Duodenal mucosa (tissue), 2 donors: ENCODE results near the gene UGT1A5.
"Not testable (repeated sequence)": the region's sequence is repeated elsewhere in the genome, so short reads cannot be mapped to it uniquely, and the experiment has no call there.

ENCODE experiments used
- H3K27ac ChIP-seq: one replicate; pipeline ENCODE4 v1.7.0; 2013; ENCODE audit warnings: low read depth, low read length
- H3K27me3 ChIP-seq, 2 donors: one replicate each; pipeline ENCODE4 v1.7.0; 2013; ENCODE audit warnings: low read length in 2 of 2, control low read depth in 1 of 2; ENCODE audit not compliant: insufficient read depth in 2 of 2, control insufficient read depth in 1 of 2
- H3K36me3 ChIP-seq, 2 donors: one replicate each; pipeline ENCODE4 v1.7.0; 2013; ENCODE audit warnings: low read length in 2 of 2, control low read depth in 1 of 2; ENCODE audit not compliant: insufficient read depth in 2 of 2, control insufficient read depth in 1 of 2
- H3K4me1 ChIP-seq, 2 donors: one replicate each; pipeline ENCODE4 v1.7.0; 2013; ENCODE audit warnings: low read length in 2 of 2, control low read depth in 1 of 2; ENCODE audit not compliant: insufficient read depth in 2 of 2, control insufficient read depth in 1 of 2
- H3K4me3 ChIP-seq, 2 donors: one replicate each; pipeline ENCODE4 v1.7.0; 2013; ENCODE audit warnings: low read length in 2 of 2, low read depth in 1 of 2
- H3K9ac ChIP-seq, 2 donors: one replicate each; pipeline ENCODE4 v1.7.0; 2013; ENCODE audit warnings: low read length in 2 of 2, low read depth in 1 of 2
- H3K9me3 ChIP-seq, 2 donors: one replicate each; pipeline ENCODE4 v1.7.0; 2013; ENCODE audit warnings: low read length in 2 of 2, control low read depth in 1 of 2; ENCODE audit not compliant: control insufficient read depth in 1 of 2

The UGT1A5 gene

DNA sequence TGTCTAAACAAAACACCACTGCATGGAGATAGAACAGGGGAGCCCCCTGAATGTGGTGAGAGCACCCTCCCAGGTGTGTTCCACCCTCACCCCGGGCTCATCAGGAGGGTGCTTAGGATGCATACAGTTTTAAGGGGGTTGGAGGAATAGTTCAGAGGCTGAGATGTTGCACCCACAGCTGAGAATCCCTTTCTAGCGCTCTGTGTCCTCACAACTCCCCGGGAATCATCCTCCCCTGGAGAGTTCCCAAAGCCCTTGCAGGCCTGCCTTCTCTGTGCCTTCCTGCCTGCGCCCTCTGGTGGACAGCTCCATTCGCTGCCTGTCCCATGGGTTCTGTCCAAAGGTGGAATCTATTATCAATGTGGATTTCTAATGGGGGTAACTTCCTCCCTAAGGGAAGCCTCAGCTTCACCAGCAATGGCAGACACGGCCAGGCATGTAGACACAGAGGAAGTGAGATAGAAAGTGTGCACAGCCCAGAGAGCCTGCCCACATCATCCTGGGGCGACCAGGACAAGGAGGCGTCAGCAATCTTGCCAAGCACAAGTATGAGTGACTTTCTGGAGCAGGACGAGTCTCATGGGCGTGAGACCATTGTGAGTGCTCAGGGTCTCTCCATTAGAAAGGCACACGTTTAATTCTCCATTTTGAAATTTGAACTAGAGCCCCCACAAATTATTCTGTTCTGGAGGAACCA lies 1.2 kb upstream of the UGT1A5 start:
- Histone ChIP-seq H3K9me3 (no peaks in the 10 kb centered on the region), H3K27ac (no peak overlapping the region), H3K4me1 (peaks cover 24 to 25% of the 10 kb centered on the region in 2 donors), H3K36me3 (no peaks in the 10 kb centered on the region), H3K9ac (peak overlapping the region in 1 of 2 donors; percentile 47), H3K4me3 (no peak overlapping the region), H3K27me3 (no peaks in the 10 kb centered on the region)

DNA sequence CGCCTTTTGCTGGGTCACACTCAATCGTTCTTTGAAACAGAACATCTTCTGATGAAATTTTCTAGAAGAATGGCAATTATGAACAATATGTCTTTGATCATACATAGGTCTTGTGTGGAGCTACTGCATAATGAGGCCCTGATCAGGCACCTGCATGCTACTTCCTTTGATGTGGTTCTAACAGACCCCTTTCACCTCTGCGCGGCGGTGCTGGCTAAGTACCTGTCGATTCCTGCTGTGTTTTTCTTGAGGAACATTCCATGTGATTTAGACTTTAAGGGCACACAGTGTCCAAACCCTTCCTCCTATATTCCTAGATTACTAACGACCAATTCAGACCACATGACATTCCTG lies 532 bp downstream of the UGT1A5 start:
- H3K27ac ChIP-seq = no peak overlapping the region
- H3K36me3 ChIP-seq = no peaks in the 10 kb centered on the region
- H3K9ac ChIP-seq = no peak overlapping the region
- no peak overlapping the region for H3K4me3 ChIP-seq
- no peaks in the 10 kb centered on the region for H3K9me3 ChIP-seq
- H3K4me1 ChIP-seq = peaks cover 23 to 25% of the 10 kb centered on the region in 2 donors
- no peaks in the 10 kb centered on the region for H3K27me3 ChIP-seq

DNA sequence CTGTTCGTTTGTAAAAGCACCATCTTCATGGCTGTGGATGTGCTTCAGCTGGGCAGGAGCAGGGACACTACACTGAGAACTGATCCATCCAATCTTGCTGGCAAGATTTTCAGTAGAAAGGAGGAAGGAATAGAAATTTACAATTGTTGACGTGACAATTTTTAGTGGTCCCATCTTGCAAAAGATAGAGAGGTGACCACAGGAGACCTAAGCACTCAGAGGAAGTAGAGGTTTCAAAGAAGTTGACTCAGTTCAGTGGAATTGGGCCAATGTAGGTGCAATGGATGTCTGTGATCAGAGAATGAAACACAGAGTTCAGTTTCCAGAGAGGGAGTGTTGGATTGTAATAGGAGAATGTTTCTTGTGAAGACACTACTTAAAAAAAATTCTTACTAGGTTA lies 1.4 kb downstream of the UGT1A5 start:
- H3K36me3 ChIP-seq = no peaks in the 10 kb centered on the region
- H3K27me3 ChIP-seq = no peaks in the 10 kb centered on the region

DNA sequence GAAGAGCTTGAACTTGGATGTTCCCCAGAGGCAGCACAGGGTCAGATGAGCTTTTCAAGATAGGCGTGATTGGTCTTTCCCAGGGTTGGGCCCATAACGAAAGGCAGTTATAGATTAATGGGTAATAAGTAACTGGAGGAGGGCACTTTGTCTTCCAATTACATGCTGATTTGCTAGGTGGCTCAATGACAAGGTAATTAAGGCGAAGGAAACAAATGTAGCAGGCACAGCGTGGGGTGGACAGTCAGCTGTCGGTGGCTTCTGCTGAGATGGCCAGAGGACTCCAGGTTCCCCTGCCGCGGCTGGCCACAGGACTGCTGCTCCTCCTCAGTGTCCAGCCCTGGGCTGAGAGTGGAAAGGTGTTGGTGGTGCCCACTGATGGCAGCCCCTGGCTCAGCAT lies 5.8 kb downstream of the UGT1A5 start, which contains the start of gene UGT1A4:
TSS of gene UGT1A4 (plus strand) at position 185 of the 400 bp plus-strand sequence. CDS start at position 270, 85 bp downstream.
- no peaks in the 10 kb centered on the region for H3K27me3 ChIP-seq
- H3K4me3 ChIP-seq = no peak within 1 kb of the TSS
- H3K9ac ChIP-seq = no peak within 1 kb of the TSS
- peaks cover 0 to 6% of the 10 kb centered on the region in 2 donors for H3K4me1 ChIP-seq
- no peaks in the 10 kb centered on the region for H3K36me3 ChIP-seq
- H3K27ac ChIP-seq = no peak within 1 kb of the TSS
- H3K9me3 ChIP-seq = no peaks in the 10 kb centered on the region

More for the DNA sequence above, 1.4 kb downstream of the UGT1A5 start:
- Histone ChIP-seq H3K4me3 (no peak overlapping the region), H3K4me1 (peaks cover 23 to 31% of the 10 kb centered on the region in 2 donors), H3K27ac (no peak overlapping the region), H3K9ac (no peak overlapping the region), H3K9me3 (no peaks in the 10 kb centered on the region)

DNA sequence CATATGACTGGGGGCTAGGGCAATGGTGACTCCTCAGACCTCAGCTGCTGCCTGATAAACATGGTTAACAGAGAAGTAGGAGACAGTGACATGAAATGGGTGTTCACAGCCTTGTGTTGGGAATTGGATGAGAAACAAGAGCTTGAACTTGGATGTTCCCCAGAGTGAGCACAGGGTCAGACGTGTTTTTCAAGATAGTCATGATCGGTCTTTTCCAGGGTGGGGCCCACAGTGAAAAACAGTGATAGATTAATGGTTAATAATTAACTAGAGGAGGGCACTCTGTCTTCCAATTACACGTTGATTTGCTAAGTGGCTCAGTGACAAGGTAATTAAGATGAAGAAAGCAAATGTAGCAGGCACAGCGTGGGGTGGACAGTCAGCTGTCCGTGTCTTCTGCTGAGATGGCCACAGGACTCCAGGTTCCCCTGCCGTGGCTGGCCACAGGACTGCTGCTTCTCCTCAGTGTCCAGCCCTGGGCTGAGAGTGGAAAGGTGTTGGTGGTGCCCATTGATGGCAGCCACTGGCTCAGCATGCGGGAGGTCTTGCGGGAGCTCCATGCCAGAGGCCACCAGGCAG lies 16.1 kb downstream of the UGT1A5 start, which contains the start of gene UGT1A3:
TSS of gene UGT1A3 (plus strand) at position 320 of the 579 bp plus-strand sequence. CDS start at position 405, 85 bp downstream.
- H3K27me3 ChIP-seq = no peaks in the 10 kb centered on the region
- H3K4me1 ChIP-seq = no peaks in the 10 kb centered on the region
- no peaks in the 10 kb centered on the region for H3K9me3 ChIP-seq
- no peak within 1 kb of the TSS for H3K4me3 ChIP-seq
- no peaks in the 10 kb centered on the region for H3K36me3 ChIP-seq
- no peak within 1 kb of the TSS for H3K27ac ChIP-seq
- H3K9ac ChIP-seq = no peak within 1 kb of the TSS

DNA sequence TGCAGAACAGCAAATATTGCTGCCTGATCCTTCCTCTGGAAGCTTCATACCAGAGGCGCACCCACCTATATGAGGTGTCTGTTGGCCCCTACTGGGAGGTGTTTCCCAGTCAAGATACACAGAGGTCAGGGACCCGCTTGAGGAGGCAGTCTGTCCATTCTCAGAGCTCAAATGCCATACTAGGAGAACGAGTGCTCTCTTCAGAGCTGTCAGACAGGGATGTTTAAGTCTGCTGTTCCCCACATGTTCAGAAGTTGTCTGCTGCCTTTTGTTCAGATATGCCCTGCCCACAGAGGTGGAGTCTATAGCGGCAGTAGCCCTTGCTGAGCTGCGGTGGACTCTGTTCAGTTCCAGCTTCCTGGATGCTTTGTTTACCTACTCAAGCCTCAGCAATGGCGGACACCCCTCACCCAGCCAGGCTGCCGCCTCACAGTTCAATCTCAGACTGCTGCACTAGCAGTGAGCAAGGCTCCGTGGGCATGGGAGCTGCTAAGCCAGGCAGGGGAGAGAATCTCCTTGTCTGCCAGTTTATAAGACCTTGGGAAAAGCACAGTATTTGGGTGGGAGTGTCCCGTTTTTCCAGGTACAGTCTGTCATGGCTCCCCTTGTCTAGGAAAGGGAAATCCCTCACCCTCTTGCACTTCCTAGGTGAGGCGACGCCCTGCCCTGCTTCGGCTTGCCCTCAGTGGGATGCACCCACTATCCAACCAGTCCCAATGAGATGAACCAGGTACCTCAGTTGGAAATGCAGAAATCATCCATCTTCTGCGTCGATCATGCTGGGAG lies 24.4 kb downstream of the UGT1A5 start:
- not testable (repeated sequence) for H3K9ac ChIP-seq, H3K4me3 ChIP-seq, H3K4me1 ChIP-seq, H3K36me3 ChIP-seq, H3K27me3 ChIP-seq, H3K27ac ChIP-seq, H3K9me3 ChIP-seq

DNA sequence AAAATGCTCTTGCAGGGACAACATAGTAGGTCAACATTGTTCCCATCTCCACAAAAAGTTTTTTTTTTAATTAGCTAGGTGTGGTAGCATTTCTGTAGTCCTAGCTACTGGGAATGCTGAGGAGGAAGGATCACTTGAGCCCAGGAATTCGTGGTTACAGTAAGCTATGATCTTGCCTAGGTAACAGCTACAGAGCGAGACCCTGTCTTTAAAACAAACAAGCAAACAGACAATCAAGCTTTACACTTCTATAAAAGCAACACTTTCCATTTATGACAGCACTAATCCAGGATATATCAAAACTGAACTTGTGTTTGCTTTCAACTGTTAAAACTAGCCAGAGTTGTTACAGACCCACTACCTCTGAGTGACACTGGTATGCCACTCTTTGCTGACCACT lies 28.2 kb downstream of the UGT1A5 start:
- no peaks in the 10 kb centered on the region for H3K9me3 ChIP-seq
- peaks cover 5 to 13% of the 10 kb centered on the region in 2 donors for H3K4me1 ChIP-seq
- no peak overlapping the region for H3K9ac ChIP-seq
- no peak overlapping the region for H3K27ac ChIP-seq
- no peak overlapping the region for H3K4me3 ChIP-seq
- no peaks in the 10 kb centered on the region for H3K27me3 ChIP-seq
- H3K36me3 ChIP-seq = no peaks in the 10 kb centered on the region

DNA sequence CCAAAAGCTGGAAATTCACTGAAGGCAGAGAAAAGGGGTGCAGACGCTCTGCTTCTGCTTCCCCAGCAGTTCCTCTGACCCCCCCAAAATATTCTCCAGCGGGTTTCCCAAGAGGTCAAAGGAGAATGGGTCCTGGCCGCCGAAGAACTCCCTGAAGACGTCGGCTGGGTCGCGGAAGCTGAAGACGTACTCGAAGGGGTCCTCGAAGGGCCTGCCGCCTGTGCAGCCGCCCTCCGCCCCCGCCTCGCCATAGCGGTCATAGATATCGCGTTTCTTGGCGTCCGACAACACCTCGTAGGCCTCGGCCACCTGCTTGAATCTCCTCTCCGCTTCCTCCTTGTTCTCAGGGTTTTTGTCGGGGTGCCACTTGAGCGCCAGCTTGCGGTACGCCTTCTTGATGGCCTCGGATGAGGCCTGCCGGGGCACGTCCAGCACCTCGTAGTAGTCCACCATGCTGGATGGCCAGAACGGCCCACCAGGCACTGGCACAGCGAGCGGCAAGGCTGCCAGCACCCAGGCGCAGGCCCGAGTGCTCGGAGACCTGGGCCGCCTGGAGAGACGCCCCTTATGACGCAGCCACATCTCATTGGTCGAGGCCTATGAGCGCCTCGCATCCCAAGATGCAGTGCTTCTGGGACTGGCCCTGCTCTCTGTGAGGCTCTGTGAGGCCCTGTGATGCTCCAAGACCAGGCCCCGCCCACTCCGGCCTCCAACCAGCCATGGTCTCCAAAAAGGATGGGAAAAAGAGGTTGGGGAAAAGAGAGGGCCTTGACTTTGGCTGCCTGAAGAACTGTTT lies 31.0 kb downstream of the UGT1A5 start:
- Histone ChIP-seq H3K27ac (no peak overlapping the region), H3K4me3 (no peak overlapping the region), H3K4me1 (peaks cover 9 to 11% of the 10 kb centered on the region in 2 donors), H3K27me3 (no peaks in the 10 kb centered on the region), H3K36me3 (no peaks in the 10 kb centered on the region), H3K9ac (no peak overlapping the region), H3K9me3 (no peaks in the 10 kb centered on the region)

DNA sequence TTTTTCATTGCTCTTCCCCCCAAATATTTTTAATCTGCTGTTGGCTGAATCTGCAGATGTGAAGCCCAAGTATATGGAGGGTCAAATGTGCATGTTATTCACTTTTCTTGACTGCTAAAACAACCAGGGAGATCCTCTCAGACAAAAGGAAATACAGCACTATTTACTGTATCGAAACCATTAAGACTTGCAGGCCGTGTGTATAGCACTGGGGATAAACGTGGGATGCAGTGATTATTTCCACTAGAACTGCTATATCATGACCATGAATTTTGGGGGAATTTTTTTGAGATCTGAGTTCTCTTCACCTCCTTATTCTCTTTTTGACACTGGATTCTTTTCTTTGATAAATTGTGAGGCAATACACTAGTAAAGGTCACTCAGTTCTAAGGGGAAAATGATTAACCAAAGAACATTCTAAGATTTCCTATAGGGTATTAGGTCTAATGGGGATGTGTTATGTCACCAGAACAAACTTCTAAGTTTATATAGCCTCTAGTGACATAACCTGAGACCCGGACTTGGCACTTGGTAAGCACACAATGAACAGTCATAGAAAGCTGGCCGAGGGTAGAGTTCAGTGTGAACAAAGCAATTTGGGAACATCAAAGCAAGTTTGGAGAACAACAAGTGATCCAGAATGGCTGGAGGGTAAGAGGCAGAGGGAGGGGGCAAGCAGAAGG lies 32.5 kb downstream of the UGT1A5 start:
- Histone ChIP-seq H3K27ac (no peak overlapping the region), H3K27me3 (no peaks in the 10 kb centered on the region), H3K36me3 (no peaks in the 10 kb centered on the region), H3K9ac (no peak overlapping the region), H3K4me3 (no peak overlapping the region), H3K9me3 (no peaks in the 10 kb centered on the region), H3K4me1 (peaks cover 5 to 11% of the 10 kb centered on the region in 2 donors)
